SW480 (cell line): ENCODE results near the gene DAB2.

ENCODE experiments used
- DNase-seq: peaks from one replicate; pipeline ENCODE4 v3.0.0-alpha.2; 2016; ENCODE audit warnings: low spot score

DAB2 gene

DNA sequence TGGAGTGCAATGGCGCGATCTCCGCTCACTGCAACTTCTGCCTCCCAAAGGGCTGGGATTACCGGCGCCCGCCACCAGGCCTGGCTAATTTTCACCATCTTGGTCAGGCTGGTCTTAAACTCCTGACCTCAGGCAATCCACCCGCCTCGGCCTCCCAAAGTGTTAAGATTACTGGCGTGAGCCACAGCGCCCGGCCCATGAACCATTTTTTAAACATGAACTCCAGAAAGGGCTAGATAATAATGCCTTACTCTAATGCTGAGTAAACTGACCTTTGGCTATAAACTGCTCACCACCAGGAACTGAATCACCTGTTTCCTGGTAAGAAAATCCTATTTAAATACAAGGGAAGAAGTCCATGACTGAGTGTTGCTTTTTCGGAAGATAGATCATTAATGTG lies 23.2 kb upstream of the DAB2 start:
- no peak for DNase-seq

DNA sequence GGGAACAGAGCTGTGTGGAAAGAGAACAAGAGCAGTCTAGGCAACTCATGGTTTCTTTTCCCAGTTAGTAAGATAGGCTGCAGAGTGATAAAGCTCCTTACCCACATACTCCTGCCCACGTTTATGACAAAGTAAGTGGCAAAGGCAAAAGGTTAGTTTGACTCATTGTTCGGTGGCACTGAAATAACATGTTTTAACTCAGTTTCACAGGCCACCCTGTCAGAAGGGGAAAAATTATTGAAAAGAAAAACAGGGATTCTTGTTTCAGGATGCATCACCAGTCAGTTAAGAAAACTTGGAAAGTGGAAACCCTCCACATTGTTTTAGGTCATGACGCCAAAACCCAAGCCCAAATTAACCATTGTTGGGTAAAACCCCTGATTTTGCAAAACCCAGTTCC lies 22.3 kb upstream of the DAB2 start:
- no peak for DNase-seq

DNA sequence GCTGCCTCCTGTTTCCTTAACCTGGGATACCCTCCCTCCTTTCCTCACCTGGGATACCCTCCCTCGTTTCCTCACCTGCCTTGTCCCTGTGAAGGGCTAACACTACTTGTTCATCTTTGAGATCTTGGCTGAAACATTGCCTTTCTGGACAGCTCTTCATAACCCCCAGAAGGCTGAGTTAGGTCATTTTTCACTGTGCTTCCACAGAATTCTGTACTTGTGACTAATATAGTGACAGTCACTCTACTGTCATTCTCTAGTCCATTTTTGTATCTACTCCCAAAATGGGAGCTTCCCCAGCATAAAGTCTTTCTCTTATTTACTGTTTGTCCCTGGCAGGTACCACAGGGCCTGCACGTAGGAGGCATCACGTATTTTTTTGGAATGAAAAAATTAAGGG lies 21.5 kb upstream of the DAB2 start:
- DNase-seq, result no peak

- no peak for DNase-seq
These were observed 19.1 kb upstream of the DAB2 start for GRCh38 chr5:39443911-39444310.

GRCh38 chr5:39442991-39443390 lies 18.2 kb upstream of the DAB2 start:
- DNase-seq, result no peak

- DNase-seq, result no peak
These were observed 17.1 kb upstream of the DAB2 start for GRCh38 chr5:39441838-39442237.

DNA sequence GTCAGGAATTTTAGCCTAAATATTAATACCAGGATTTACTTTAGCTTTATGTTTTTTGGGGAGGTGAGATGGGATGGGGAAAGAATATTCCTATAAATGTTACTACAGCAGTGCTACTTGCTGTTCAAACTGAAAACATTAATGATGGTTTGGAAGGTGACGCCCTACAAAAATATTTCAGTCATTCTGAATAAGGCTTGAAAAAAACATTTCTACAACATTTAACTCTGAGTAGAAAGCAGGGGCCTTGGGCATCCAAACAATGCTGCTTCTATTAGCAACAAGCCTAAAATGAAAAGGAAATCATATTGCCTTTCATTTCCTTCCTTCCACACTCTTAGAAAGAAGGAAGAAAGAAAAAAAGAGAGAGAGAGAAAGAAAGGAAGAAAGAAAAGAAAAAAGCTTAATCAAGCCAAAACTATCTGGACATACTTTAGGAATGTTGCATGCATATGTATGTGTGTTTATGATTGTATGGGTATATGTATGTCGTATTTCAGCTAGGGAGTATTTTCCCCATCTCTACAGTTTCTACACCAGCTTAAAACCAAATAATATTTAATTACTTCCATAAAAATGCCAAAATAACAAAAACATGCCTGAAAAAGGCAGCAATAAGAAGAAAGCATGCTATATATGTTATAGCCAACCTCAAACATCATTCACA lies 16.3 kb upstream of the DAB2 start:
- DNase-seq, result no peak

GRCh38 chr5:39440192-39440957 lies 15.6 kb upstream of the DAB2 start:
- DNase-seq, result no peak

DNA sequence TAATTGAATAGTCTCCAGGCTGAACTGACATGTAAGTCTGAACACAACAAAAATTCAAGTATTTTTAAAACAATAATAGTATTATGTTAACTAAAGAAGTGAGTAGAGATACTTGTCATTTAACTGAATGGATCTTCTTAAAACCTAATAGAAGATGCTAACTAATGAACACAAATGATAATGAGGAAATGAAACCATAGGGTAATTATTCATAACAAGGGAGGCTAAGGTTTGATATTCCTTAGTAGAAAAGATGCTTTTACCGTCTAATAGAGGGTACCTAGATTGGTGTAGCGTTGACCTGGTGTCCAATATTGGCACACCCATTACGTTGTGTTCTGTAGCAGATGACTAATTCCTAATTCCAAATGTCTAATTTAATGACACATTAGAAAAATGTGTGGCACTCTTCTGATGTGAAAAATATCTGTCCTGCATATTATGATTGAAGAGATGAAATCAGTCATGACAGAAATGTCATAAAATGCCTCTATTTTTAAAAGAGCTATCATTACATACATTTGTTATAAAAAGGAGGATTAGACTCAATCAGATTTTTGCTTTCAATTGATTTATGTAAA lies 14.9 kb upstream of the DAB2 start:
- DNase-seq, result no peak

GRCh38 chr5:39437467-39437866 lies 12.7 kb upstream of the DAB2 start:
- peak; percentile 7 for DNase-seq

GRCh38 chr5:39433848-39434247 lies 9.1 kb upstream of the DAB2 start:
- no peak for DNase-seq

DNA sequence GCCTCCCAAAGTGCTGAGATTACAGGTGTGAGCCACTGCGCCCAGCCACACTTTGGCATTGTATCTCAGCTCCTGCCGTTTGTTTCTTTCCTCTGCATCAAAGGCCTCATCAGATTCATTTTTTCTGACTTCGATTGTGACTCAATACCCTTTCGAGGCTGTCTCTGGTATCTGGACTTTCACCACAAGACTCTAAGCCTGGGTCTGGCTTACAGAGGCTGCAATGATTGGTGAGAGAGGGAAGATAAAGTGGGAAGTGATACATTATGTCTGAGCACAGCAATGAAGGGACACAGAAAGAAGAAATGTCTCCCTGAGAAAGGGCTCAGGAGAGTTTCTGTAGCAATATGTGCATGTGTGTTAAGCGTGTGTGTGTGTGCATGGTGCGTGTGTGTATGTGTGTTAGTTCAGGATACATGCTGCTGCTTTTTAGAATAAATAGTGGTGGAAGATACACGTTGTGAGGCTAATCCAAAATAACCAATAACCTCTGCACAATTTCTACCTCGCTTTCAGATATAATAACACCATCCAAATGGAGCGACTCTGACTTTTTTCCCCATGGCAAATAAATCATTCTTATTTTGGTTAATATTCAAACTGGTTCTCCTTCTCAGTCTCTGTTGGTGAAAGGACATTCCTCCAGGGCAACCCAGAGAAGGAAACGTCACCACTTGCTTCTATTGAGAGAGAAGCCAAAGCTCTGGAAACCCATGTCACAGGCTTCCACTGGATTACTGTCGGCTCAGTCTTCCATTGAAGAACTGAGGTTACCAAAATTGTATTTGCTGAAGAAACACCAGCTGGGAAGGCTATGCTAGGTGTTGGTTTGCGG lies 8.1 kb upstream of the DAB2 start:
- DNase-seq, result no peak

DNA sequence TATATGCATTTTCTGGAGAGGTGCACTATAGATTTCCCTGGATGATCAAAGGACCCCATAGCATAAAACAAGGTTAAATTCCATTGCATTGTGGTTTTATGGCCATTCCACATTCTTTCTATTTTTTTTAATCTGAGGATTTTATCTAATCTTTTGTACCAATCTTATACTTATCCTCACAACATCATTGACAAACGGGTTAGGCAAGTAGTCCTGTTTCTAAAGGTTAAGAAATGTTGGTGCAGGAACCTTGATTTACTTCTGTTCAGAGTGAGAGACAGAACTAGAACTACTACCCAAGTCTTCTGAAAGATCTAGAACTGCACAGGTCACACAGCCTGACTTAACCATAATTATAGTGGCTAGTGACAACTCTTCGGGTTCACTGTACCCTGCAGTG lies 5.7 kb upstream of the DAB2 start:
- no peak for DNase-seq

- no peak for DNase-seq
These were observed 3.9 kb upstream of the DAB2 start for GRCh38 chr5:39428640-39429039.

GRCh38 chr5:39427633-39428032 lies 2.9 kb upstream of the DAB2 start:
- no peak for DNase-seq

DNA sequence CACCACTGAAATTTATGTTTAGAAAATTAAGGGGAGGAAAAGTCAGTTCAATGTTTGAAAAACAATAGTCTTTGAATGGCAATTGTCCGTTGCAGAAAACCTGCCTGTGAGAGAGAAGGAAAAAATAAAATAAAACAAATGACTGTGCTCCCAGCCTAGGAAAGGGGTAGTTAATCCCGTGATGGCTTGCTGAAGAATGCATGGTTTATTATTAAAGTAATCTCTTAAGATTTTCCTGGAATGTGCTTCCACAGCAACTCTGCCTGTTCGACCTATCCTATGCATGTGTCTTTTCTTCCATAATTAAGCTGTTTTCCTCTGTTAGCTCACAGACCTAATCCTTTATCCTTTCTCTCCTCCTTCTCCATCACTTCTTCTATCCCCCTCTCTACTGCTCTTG lies 2.4 kb upstream of the DAB2 start:
- no peak for DNase-seq

GRCh38 chr5:39426746-39427105 lies 1.9 kb upstream of the DAB2 start:
- DNase-seq, result no peak

GRCh38 chr5:39426051-39426745 lies 1.4 kb upstream of the DAB2 start:
- DNase-seq, result no peak

- no peak for DNase-seq
These were observed 1.4 kb downstream of the DAB2 start for GRCh38 chr5:39423331-39423751.

- DNase-seq, result no peak
These were observed 2.0 kb downstream of the DAB2 start for GRCh38 chr5:39422728-39423285.

DNA sequence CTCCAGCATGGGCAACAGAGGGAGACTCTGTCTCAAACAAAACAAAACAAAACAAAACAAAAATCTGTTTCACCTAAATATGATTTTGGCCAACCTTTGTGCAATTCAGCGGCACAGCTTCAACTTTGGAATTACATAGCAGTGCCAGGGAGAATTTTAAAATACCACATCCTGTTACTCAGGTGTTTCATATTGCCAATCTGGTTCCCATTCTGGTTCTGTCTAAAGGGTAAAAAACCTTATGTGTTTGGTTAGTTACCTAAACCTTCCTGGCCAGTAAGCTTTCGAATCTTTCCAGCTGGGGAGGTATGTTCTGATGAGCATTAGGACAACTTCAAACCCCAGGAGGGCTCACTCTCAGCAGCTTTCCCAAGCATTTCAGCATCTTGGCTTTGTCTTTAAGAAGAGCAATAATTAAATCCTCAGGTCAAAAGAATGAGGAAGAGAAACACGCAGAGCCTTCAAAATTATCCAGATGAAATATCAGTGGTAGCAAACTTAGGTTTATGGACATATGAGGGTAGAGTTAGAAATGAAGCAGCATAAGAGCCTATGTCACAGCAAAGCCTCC lies 2.7 kb downstream of the DAB2 start:
- DNase-seq, result no peak
